Adrenal gland (tissue), 12 donors: ENCODE results near the gene TRAPPC2L. TPM values are rescaled to one million over a fixed set of nuclear protein-coding genes. Genes with fewer than 3 reads are reported as not detected.

Experiments used
- DNase-seq, 7 donors: peaks; one replicate each; pipeline ENCODE4 v3.0.0-alpha.2; 2019 to 2020
- H3K27ac ChIP-seq, 5 donors: fragments of 200-600 bp; sonication (generic) in 4 of 5; 1 replicate in 3 of 5; 2 replicates in 2 of 5; pipeline versions ENCODE4 v1.5.1 to v1.8.0; 2016 to 2020; ENCODE audit warnings: mild to moderate bottlenecking in 1 of 5
- H3K27me3 ChIP-seq: fragments of 200-600 bp; 2 replicates; pipeline ENCODE4 v1.8.0; 2021
- H3K36me3 ChIP-seq, 2 donors: fragments of 200-600 bp; replicated peaks in 1 of 2; 1 replicate in 1 of 2; 2 replicates in 1 of 2; pipeline versions ENCODE4 v1.5.1 to v1.8.0; 2018 to 2022
- H3K4me1 ChIP-seq, 2 donors: fragments of 200-600 bp; replicated peaks in 1 of 2; 1 replicate in 1 of 2; 2 replicates in 1 of 2; pipeline versions ENCODE4 v1.5.1 to v1.8.0; 2018 to 2021
- H3K4me3 ChIP-seq, 4 donors: fragments of 200-600 bp; sonication (generic) in 3 of 4; one replicate each; pipeline ENCODE4 v1.5.1; 2016 to 2018
- H3K9me3 ChIP-seq, 3 donors: fragments of 200-600 bp; sonication (generic) in 1 of 3; replicated peaks in 1 of 3; 1 replicate in 2 of 3; 2 replicates in 1 of 3; pipeline versions ENCODE4 v1.5.1 to v1.8.0; 2016 to 2021
- CTCF ChIP-seq, 6 experiments: fragments of 450-650 bp in 4 of 6; fragments of 200-600 bp in 2 of 6; sonication (generic) in 1 of 6; IDR thresholded peaks; 1 replicate in 5 of 6; 2 replicates in 1 of 6; pipeline versions ENCODE4 v1.5.1 to v1.8.0; 2016 to 2021; ENCODE audit warnings: antibody characterized with exemption in 6 of 6, mild to moderate bottlenecking in 2 of 6, moderate library complexity in 1 of 6
- POLR2A ChIP-seq, 2 donors: fragments of 450-650 bp; IDR thresholded peaks; one replicate each; pipeline ENCODE4 v1.6.1; 2017; ENCODE audit warnings: antibody characterized with exemption in 2 of 2, mild to moderate bottlenecking in 2 of 2, moderate library complexity in 1 of 2
- WGBS, 4 donors: extraction: QIAGEN DNeasy Blood & Tissue Kit in 2 of 4; methylation state at CpG; one replicate each; pipeline versions ENCODE4 v1.1.5 to v1.1.7; 2013 to 2017; 5-methylcytosine and 5-hydroxymethylcytosine counted together
- intact Hi-C, 2 donors: fragments of 100-400 bp; cut with DNase I; formaldehyde crosslinking; loops; one replicate each; pipeline versions ENCODE4 v1.14.1 to v1.15.0; 2022 to 2023
- polyA plus RNA-seq, 3 donors: library from polyadenylated mRNA; stranded (reverse); fragments of 200-250 nt in 2 of 3; fragments of 350-450 nt in 1 of 3; fragmentation: Illumina TruSeq in 1 of 3; extraction: RNeasy Lipid Tissue Mini Kit (QIAGEN cat#74804) in 1 of 3; gene quantifications; one replicate each; pipeline ENCODE4 v1.2.3, GENCODE V29; 2013 to 2014
- total RNA-seq, 9 donors: library from RNA; depleted of rRNA in 4 of 9; stranded (reverse); fragments of >200 nt in 4 of 9; fragments of 120-200 nt in 1 of 9; fragmentation: NEBNext Ultra II Directional in 1 of 9; extraction: Animal tissue kit (Norgen Biotek cat#: 25700) in 1 of 9; gene quantifications; one replicate each; pipeline versions ENCODE4 v1.1.0 to v1.2.4, GENCODE V29; 2013 to 2023
- donor health status: healthy with polysubstance abuse.
- donor health status: Bipolar disorder and iron deficiency.
- donor health status: DM: yes; HTN: yes; CAD: no.
- donor health status: DM: no; HTN: no; CAD: no.
- donor health status: DM: no; HTN: no; CAD: no.
- donor health status: DM: yes; HTN: yes; CAD: no.

TRAPPC2L gene
- total and polyA plus RNA-seq, 12 donors = 56.7 to 279 (median 149) TPM

- no peak for TF ChIP-seq POLR2A (IDR thresholded peaks at IDR 0.05)
- TF ChIP-seq CTCF (IDR thresholded peaks at IDR 0.05) = no peak
- Histone ChIP-seq H3K36me3 (peaks cover 0 to 23% of the 10 kb centered on the region in 2 donors), H3K27ac (no peak overlapping the region), H3K27me3 (no peaks in the 10 kb centered on the region), H3K4me1 (no peaks in the 10 kb centered on the region), H3K4me3 (no peak overlapping the region), H3K9me3 (no peaks in the 10 kb centered on the region)
- intact Hi-C loops = no loop called here
- DNase-seq = no peak
- WGBS, 4 donors = 92 to 96% (median 93%) methylated on average over 16 to 25 of the region's 25 CpGs
Measured at GRCh38 chr16:88842806-88843205, 14.1 kb upstream of the TRAPPC2L start.

- TF ChIP-seq CTCF (IDR thresholded peaks at IDR 0.05) = no peak
- no peak for TF ChIP-seq POLR2A (IDR thresholded peaks at IDR 0.05)
- peaks cover 0 to 21% of the 10 kb centered on the region in 2 donors for H3K36me3 ChIP-seq
Measured at GRCh38 chr16:88843256-88843655, 13.7 kb upstream of the TRAPPC2L start.

GRCh38 chr16:88844419-88845036 lies 12.4 kb upstream of the TRAPPC2L start:
- intact Hi-C loops = no loop called here
- no peak overlapping the region for H3K4me3 ChIP-seq
- H3K9me3 ChIP-seq = no peaks in the 10 kb centered on the region
- WGBS, 4 donors = 84 to 90% (median 88%) methylated on average over 10 to 11 of the region's 11 CpGs
- TF ChIP-seq CTCF (IDR thresholded peaks at IDR 0.05) (no peak), POLR2A (IDR thresholded peaks at IDR 0.05) (no peak)
- H3K27ac ChIP-seq = no peak overlapping the region
- no peaks in the 10 kb centered on the region for H3K4me1 ChIP-seq
- no peak for DNase-seq
- H3K36me3 ChIP-seq = peaks cover 0 to 14% of the 10 kb centered on the region in 2 donors
- no peaks in the 10 kb centered on the region for H3K27me3 ChIP-seq

More at GRCh38 chr16:88843256-88843655, 13.7 kb upstream of the TRAPPC2L start:
- H3K27ac ChIP-seq = no peak overlapping the region
- WGBS, 4 donors = 92 to 96% (median 94%) methylated on average over 20 of the region's 20 CpGs
- H3K27me3 ChIP-seq = no peaks in the 10 kb centered on the region
- H3K9me3 ChIP-seq = no peaks in the 10 kb centered on the region
- H3K4me3 ChIP-seq = no peak overlapping the region
- intact Hi-C loops = no loop called here
- no peak for DNase-seq
- no peaks in the 10 kb centered on the region for H3K4me1 ChIP-seq

GRCh38 chr16:88846088-88846487 lies 10.8 kb upstream of the TRAPPC2L start:
- no peaks in the 10 kb centered on the region for H3K4me1 ChIP-seq
- WGBS, 4 donors = 87 to 94% (median 89%) methylated on average over 9 of the region's 9 CpGs
- H3K4me3 ChIP-seq = no peak overlapping the region
- no peaks in the 10 kb centered on the region for H3K27me3 ChIP-seq
- peaks cover 0 to 3% of the 10 kb centered on the region in 2 donors for H3K36me3 ChIP-seq
- H3K27ac ChIP-seq = no peak overlapping the region
- H3K9me3 ChIP-seq = no peaks in the 10 kb centered on the region
- no peak for DNase-seq
- intact Hi-C loops = no loop called here
- TF ChIP-seq POLR2A (IDR thresholded peaks at IDR 0.05) (no peak), CTCF (IDR thresholded peaks at IDR 0.05) (no peak)
